ENCODE measurements around the gene WBP11. TPM values are rescaled to one million over a fixed set of nuclear protein-coding genes. Genes with fewer than 3 reads are reported as not detected.

WBP11 gene
- total and polyA plus RNA-seq, 2 of the 13 experiments (the other 11 are each of a cell fraction or from before 2014, with no cell fraction given), result 7.6 to 31.0 TPM

GRCh38 chr12:14741153-14741552, 62.1 kb downstream of the WBP11 start (continued):
- no peak for TF ChIP-seq ZNF597 (CRISPR knock-in tag; IDR thresholded peaks at IDR 0.05)
- TF ChIP-seq USF2 (IDR thresholded peaks at IDR 0.05; ENCODE audit: low read depth, low read length), result no peak
- no peak for TF ChIP-seq USF2 (CRISPR knock-in tag; IDR thresholded peaks at IDR 0.05; ENCODE audit: borderline replicate concordance)
- peak; percentile 98 for TF ChIP-seq ZSCAN21 (CRISPR knock-in tag; IDR thresholded peaks at IDR 0.05; ENCODE audit: borderline replicate concordance)
- peak; percentile 40; the same call in 1 of the 2 replicates for TF ChIP-seq HMG20A (CRISPR knock-in tag; IDR thresholded peaks at IDR 0.05; ENCODE audit: borderline replicate concordance)
- peak; percentile 70; the same call in 1 of the 2 replicates for TF ChIP-seq HOMEZ (CRISPR knock-in tag; IDR thresholded peaks at IDR 0.05; ENCODE audit: low read depth)
- TF ChIP-seq MYPOP (CRISPR knock-in tag; IDR thresholded peaks at IDR 0.05), result no peak
- no peak for TF ChIP-seq ZNF713 (CRISPR knock-in tag; IDR thresholded peaks at IDR 0.05)
- peak; percentile 69; the same call in 1 of the 2 replicates for TF ChIP-seq ZMYM3 (CRISPR knock-in tag; IDR thresholded peaks at IDR 0.05)
- TF ChIP-seq ZNF280D (CRISPR knock-in tag; IDR thresholded peaks at IDR 0.05), result peak; percentile 38; the same call in 1 of the 2 replicates
- TF ChIP-seq FOXP4 (CRISPR knock-in tag; IDR thresholded peaks at IDR 0.05), result peak; percentile 51
- TF ChIP-seq RCOR2 (CRISPR knock-in tag; IDR thresholded peaks at IDR 0.05), result peak; percentile 57; the same call in 1 of the 2 replicates
- peak; percentile 44; the same call in 1 of the 2 replicates for TF ChIP-seq TARDBP (CRISPR knock-in tag; IDR thresholded peaks at IDR 0.05)
- TF ChIP-seq NR2C2 (CRISPR knock-in tag; IDR thresholded peaks at IDR 0.05; ENCODE audit: borderline replicate concordance), result peak; percentile 41; the same call in 1 of the 2 replicates
